Skin of body (tissue), 2 donors: ENCODE data around the gene ROBO1. TPM values are rescaled to one million over a fixed set of nuclear protein-coding genes. Genes with fewer than 3 reads are reported as not detected.
A peak's percentile ranks its signal among the peaks of the same experiment; 100 is the strongest.

ENCODE experiments used
- DNase-seq: peaks from one replicate; lab custom pipeline; 2025; lab: John Stamatoyannopoulos, UW
- total RNA-seq: library from RNA; depleted of rRNA; stranded (reverse); fragments of >200 nt; gene quantifications from one replicate; pipeline ENCODE4 v1.2.3, GENCODE V29; 2014

Gene ROBO1
- total RNA-seq, 1 donor from 2014 or later, result 138 TPM

- DNase-seq, result peak; percentile 53
Measured at GRCh38 chr3:79018265-79018664, 749.5 kb downstream of the ROBO1 start.

GRCh38 chr3:79016587-79017376 lies 751.0 kb downstream of the ROBO1 start:
- peak; percentile 34 for DNase-seq

- no peak for DNase-seq
Measured at GRCh38 chr3:79015854-79016253, 751.9 kb downstream of the ROBO1 start.

DNA sequence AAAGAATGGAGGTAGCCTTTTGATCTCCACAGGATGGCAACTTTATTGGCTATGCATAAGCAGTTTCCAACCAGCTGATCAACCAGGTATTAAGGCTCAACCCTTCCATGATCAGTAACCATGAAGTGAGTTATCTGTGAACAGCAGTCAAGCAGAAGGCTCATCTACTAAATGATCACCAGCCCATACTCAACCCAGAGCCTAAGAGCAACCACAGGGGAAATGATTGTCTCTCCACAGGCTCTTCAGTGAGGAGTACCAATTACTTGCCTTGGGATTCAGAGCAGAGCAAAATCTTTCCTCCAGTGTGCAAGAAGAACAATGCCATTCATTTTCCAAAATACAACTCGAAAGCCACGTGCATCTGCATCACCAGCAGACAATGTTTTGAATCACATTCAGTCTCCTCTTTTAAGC lies 754.8 kb downstream of the ROBO1 start:
- no peak for DNase-seq

DNA sequence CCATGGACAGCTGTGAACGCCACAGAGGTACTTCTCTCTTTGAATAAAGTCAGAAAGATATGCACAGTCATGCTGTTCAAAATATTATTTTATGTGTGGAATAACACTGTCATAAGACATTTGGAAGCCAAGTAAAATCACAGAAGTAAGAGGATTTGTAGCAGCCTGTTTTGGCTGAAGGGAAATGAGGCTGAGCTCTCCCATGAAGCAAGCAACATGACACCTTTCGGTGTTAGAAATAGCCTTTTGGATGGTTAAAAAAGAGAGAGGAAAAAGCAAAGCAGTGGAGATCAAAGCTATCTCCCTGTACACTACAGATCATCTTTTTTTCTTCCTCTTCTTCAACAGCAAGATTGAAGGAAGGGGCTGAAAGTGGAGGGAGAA lies 755.3 kb downstream of the ROBO1 start:
- no peak for DNase-seq

- DNase-seq, result no peak
Measured at GRCh38 chr3:79011821-79012529, 755.8 kb downstream of the ROBO1 start.

DNA sequence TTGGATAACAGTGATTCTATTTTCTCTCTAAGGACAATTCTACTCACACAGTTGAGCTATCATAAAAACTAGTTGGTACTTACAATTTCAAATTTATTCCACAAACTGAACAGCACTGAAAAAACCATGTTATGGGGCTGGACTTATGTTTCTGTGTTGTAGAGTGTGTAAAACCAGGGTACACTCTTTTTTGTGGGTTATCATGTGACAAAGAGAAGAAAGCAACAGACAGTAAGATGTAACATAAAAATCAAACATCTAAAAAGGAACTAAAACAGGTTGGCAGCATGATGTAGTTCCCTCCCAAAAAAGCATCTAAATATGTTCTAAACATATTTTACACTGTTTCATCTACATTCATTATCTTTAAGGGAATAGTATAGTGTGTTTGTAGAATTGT lies 757.9 kb downstream of the ROBO1 start:
- no peak for DNase-seq

DNA sequence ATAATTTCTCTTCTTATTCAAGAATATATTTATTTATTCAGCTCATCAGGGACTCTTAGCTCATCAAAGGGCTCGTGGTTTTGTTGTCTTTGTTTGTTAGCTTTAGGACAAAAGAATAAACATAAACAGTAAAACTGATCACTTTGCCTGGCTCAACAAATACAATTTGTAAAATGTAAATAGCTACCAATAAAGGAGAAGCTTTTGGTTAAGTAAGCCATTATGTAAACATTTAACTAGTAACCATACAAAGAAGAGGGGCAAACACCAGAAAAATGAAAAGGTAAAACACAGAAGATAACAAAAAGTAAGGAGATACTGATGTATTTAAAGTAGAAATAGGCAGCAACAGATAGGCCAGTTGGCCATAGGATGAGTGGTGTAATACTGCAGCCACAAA lies 761.7 kb downstream of the ROBO1 start:
- no peak for DNase-seq

GRCh38 chr3:79005084-79005483 lies 762.7 kb downstream of the ROBO1 start:
- no peak for DNase-seq

GRCh38 chr3:79003994-79004393 lies 763.8 kb downstream of the ROBO1 start:
- no peak for DNase-seq

GRCh38 chr3:79002465-79003372 lies 765.1 kb downstream of the ROBO1 start:
- DNase-seq, result no peak

- DNase-seq, result no peak
Measured at GRCh38 chr3:79001255-79001654, 766.5 kb downstream of the ROBO1 start.

GRCh38 chr3:78999139-78999538 lies 768.7 kb downstream of the ROBO1 start:
- DNase-seq, result no peak

- DNase-seq, result no peak
Measured at GRCh38 chr3:78995087-78995486, 772.7 kb downstream of the ROBO1 start.

DNA sequence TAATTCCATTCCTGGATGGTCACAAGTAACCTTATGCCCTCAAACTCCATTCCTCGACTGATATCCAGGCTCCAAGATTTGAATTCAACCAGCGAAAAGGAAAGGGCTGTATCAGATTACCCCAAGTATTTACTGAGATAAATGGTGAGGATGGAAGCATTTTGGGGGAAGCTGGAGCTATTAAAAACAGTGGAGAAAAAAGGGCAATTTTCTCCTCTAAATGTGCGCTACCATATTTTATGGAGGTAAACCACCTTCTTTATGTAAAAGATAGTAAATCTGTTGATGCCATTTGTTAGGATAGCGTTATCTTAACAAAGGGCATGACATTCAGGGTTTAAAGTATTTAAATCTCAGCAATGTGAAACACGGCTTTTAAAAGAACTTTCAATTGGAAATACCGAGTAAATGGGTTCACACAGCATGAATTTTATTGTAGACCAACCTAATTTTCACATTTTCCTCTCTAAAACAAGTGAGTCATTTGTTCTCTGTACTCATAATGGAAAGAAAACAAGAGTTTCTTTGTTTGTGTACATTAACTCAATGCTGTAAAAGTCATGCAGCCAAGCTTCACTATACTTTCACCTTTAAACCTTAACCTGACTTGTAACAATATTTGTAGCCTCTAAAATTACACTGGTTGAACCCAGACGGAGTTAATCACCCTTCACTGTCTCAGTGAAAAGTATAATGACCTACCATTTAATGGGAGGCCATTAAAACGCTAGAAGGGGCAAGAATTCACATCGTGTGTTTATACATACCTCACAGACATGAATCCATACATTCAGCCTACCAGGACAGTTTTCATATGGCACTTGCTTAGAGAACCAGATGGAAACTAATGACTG lies 773.4 kb downstream of the ROBO1 start:
- no peak for DNase-seq

DNA sequence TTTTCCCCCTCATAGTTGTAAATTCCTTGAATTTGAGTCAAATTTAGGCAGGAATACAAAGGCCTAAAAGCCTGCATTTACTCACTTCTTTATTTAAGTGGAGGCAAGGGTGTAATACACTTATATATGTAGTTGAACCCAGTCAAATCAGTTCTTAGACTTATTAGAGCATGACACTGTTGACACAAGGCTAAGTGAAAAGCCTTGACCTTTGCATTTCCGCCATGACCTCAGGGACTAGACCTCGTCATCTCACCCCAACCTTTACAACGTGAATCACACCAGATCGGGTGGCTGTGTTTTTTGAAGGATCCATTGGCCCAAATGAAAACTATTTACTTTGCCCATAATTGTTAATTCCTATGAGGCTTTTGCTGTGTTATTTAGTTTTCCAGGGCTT lies 774.4 kb downstream of the ROBO1 start:
- DNase-seq, result no peak

GRCh38 chr3:78992830-78993229 lies 775.0 kb downstream of the ROBO1 start:
- no peak for DNase-seq

GRCh38 chr3:78992400-78992799 lies 775.4 kb downstream of the ROBO1 start:
- no peak for DNase-seq

- DNase-seq, result no peak
Measured at GRCh38 chr3:78991656-78992055, 776.1 kb downstream of the ROBO1 start.

- no peak for DNase-seq
Measured at GRCh38 chr3:78990156-78990555, 777.6 kb downstream of the ROBO1 start.

- no peak for DNase-seq
Measured at GRCh38 chr3:78988324-78988723, 779.5 kb downstream of the ROBO1 start.
